Liver (tissue), 9 donors: ENCODE data around the gene PTPRN2. TPM values are rescaled to one million over a fixed set of nuclear protein-coding genes. Genes with fewer than 3 reads are reported as not detected.

ENCODE experiments used
- DNase-seq: peaks from one replicate; pipeline ENCODE4 v3.0.0-alpha.2; 2017; ENCODE audit warnings: low spot score
- H3K27ac ChIP-seq, 2 donors: one replicate each; pipeline ENCODE4 v1.7.0; 2013; ENCODE audit warnings: inconsistent platforms in 2 of 2, low read length in 2 of 2, control low read depth in 1 of 2, low read depth in 1 of 2, mild to moderate bottlenecking in 1 of 2
- H3K27me3 ChIP-seq, 4 donors: one replicate each; pipeline versions ENCODE4 v1.6.1 to v1.7.0; 2013; ENCODE audit warnings: low read length in 3 of 4, inconsistent platforms in 1 of 4, mild to moderate bottlenecking in 1 of 4, moderate library complexity in 1 of 4; ENCODE audit not compliant: control insufficient read depth in 4 of 4, insufficient read depth in 4 of 4
- H3K36me3 ChIP-seq, 4 donors: one replicate each; pipeline versions ENCODE4 v1.6.1 to v1.7.0; 2013; ENCODE audit warnings: low read length in 3 of 4, mild to moderate bottlenecking in 3 of 4, low read depth in 1 of 4, moderate library complexity in 1 of 4; ENCODE audit not compliant: control insufficient read depth in 4 of 4, insufficient read depth in 3 of 4
- H3K4me1 ChIP-seq, 4 donors: one replicate each; pipeline versions ENCODE4 v1.6.1 to v1.7.0; 2013; ENCODE audit warnings: low read length in 3 of 4, mild to moderate bottlenecking in 3 of 4, moderate library complexity in 1 of 4; ENCODE audit not compliant: control insufficient read depth in 4 of 4, insufficient read depth in 4 of 4
- H3K4me3 ChIP-seq, 3 donors: one replicate each; pipeline versions ENCODE4 v1.6.1 to v1.7.0; 2013; ENCODE audit warnings: low read length in 3 of 3, control low read depth in 1 of 3, low read depth in 1 of 3, mild to moderate bottlenecking in 1 of 3
- H3K9ac ChIP-seq, 2 donors: one replicate each; pipeline ENCODE4 v1.7.0; 2013; ENCODE audit warnings: low read length in 2 of 2, mild to moderate bottlenecking in 2 of 2, moderate library complexity in 2 of 2, control low read depth in 1 of 2, low read depth in 1 of 2
- H3K9me3 ChIP-seq, 4 donors: one replicate each; pipeline versions ENCODE4 v1.6.1 to v1.7.0; 2013; ENCODE audit warnings: low read length in 3 of 4; ENCODE audit not compliant: control insufficient read depth in 4 of 4
- ATF3 ChIP-seq: IDR thresholded peaks from 2 replicates; pipeline ENCODE4 v1.6.1; 2016; ENCODE audit warnings: antibody characterized with exemption
- CTCF ChIP-seq: fragments of 150-350 bp; IDR thresholded peaks from 2 replicates; pipeline ENCODE4 v1.5.1; 2017; ENCODE audit warnings: improper control_type of control experiment, low read depth, low read length; ENCODE audit not compliant: missing input control
- EGR1 ChIP-seq, 2 donors: IDR thresholded peaks; 2 replicates each; pipeline ENCODE4 v1.6.1; 2016 to 2018; ENCODE audit warnings: antibody characterized with exemption in 2 of 2, low read depth in 2 of 2
- FOXA1 ChIP-seq: IDR thresholded peaks from 2 replicates; pipeline ENCODE4 v1.6.1; 2016; ENCODE audit warnings: antibody characterized with exemption
- FOXA2 ChIP-seq: IDR thresholded peaks from 2 replicates; pipeline ENCODE4 v1.6.1; 2016; ENCODE audit warnings: antibody characterized with exemption
- GABPA ChIP-seq, 2 donors: IDR thresholded peaks in 1 of 2; conservative IDR thresholded peaks in 1 of 2; 2 replicates each; pipeline ENCODE4 v1.6.1; 2016; ENCODE audit warnings: antibody characterized with exemption in 2 of 2, mild to moderate bottlenecking in 1 of 2, moderate library complexity in 1 of 2
- HNF4A ChIP-seq, 2 donors: conservative IDR thresholded peaks; 2 replicates each; pipeline ENCODE4 v1.6.1; 2016; ENCODE audit warnings: antibody characterized with exemption in 2 of 2, mild to moderate bottlenecking in 2 of 2
- HNF4G ChIP-seq: IDR thresholded peaks from 2 replicates; pipeline ENCODE4 v1.6.1; 2016; ENCODE audit warnings: antibody characterized with exemption
- JUND ChIP-seq, 2 donors: IDR thresholded peaks; 2 replicates each; pipeline ENCODE4 v1.6.1; 2016; ENCODE audit warnings: antibody characterized with exemption in 2 of 2
- MAX ChIP-seq: IDR thresholded peaks from 2 replicates; pipeline ENCODE4 v1.6.1; 2016; ENCODE audit warnings: antibody characterized with exemption
- NR2F2 ChIP-seq: IDR thresholded peaks from 2 replicates; pipeline ENCODE4 v1.6.1; 2016; ENCODE audit warnings: antibody characterized with exemption
- RAD21 ChIP-seq, 2 donors: IDR thresholded peaks; 2 replicates each; pipeline ENCODE4 v1.6.1; 2016; ENCODE audit warnings: antibody characterized with exemption in 2 of 2, mild to moderate bottlenecking in 2 of 2
- REST ChIP-seq: IDR thresholded peaks from 2 replicates; pipeline ENCODE4 v1.6.1; 2016; ENCODE audit warnings: antibody characterized with exemption, mild to moderate bottlenecking
- RXRA ChIP-seq, 2 donors: IDR thresholded peaks; 2 replicates each; pipeline ENCODE4 v1.6.1; 2017 to 2018; ENCODE audit warnings: antibody characterized with exemption in 2 of 2, mild to moderate bottlenecking in 1 of 2
- SP1 ChIP-seq: IDR thresholded peaks from 2 replicates; pipeline ENCODE4 v1.6.1; 2018; ENCODE audit warnings: antibody characterized with exemption, mild to moderate bottlenecking
- YY1 ChIP-seq: IDR thresholded peaks from 2 replicates; pipeline ENCODE4 v1.6.1; 2016; ENCODE audit warnings: antibody characterized with exemption, mild to moderate bottlenecking
- ZBTB33 ChIP-seq: IDR thresholded peaks from 2 replicates; pipeline ENCODE4 v1.6.1; 2016; ENCODE audit warnings: antibody characterized with exemption
- WGBS: extraction: QIAGEN DNeasy Blood & Tissue Kit; methylation state at CpG from one replicate; pipeline ENCODE4 v1.1.7; 2013; 5-methylcytosine and 5-hydroxymethylcytosine counted together
- polyA plus RNA-seq, 2 donors: library from polyadenylated mRNA; stranded (reverse) in 1 of 2; unstranded in 1 of 2; fragments of 200-250 nt in 1 of 2; fragments of >200 nt in 1 of 2; fragmentation: Nextera tagmentation in 1 of 2; extraction: Ambion mirVana in 1 of 2; gene quantifications; one replicate each; pipeline versions ENCODE4 v1.2.1 to v1.2.3, GENCODE V29; 2013 to 2015
- total RNA-seq, 2 donors: library from RNA; depleted of rRNA; stranded (reverse); fragments of >200 nt; gene quantifications; one replicate each; pipeline ENCODE4 v1.2.3, GENCODE V29; 2014
- donor health status: healthy.
- donor health status: healthy.
- donor health status: healthy.
- donor health status: healthy.
- donor health status: healthy.

Gene PTPRN2
- total and polyA plus RNA-seq, 4 donors, result 0.75 to 1.9 (median 1.1) TPM

- no peak overlapping the region for H3K27ac ChIP-seq
- H3K27me3 ChIP-seq, result peaks cover 0 to 12% (median 0%) of the 10 kb centered on the region in 4 donors
- H3K4me3 ChIP-seq, result no peak overlapping the region
- DNase-seq, result no peak
- H3K9ac ChIP-seq, result no peak overlapping the region
- WGBS, result 74% methylated on average over 11 of the region's 11 CpGs
- H3K4me1 ChIP-seq, result no peaks in the 10 kb centered on the region
- H3K9me3 ChIP-seq, result no peaks in the 10 kb centered on the region
- no peaks in the 10 kb centered on the region for H3K36me3 ChIP-seq
- TF ChIP-seq RXRA (IDR thresholded peaks at IDR 0.05) (no peak), NR2F2 (no peak), HNF4A (conservative IDR thresholded peaks at IDR 0.05) (no peak), FOXA1 (no peak), HNF4G (no peak), REST (no peak), SP1 (no peak), YY1 (no peak), FOXA2 (no peak), MAX (no peak), JUND (IDR thresholded peaks at IDR 0.05) (no peak), ATF3 (no peak), CTCF (no peak), GABPA (IDR thresholded peaks at IDR 0.05 in 1 of 2, conservative IDR thresholded peaks at IDR 0.05 in 1 of 2) (no peak), ZBTB33 (no peak), RAD21 (IDR thresholded peaks at IDR 0.05) (no peak), EGR1 (IDR thresholded peaks at IDR 0.05; ENCODE audit: low read depth in 2 of 2) (no peak)
Observed at GRCh38 chr7:157625973-157626742, 961.5 kb downstream of the PTPRN2 start.
